Pulmonary artery endothelial cell (primary cell): ENCODE data around the gene HOXC4. TPM values are rescaled to one million over a fixed set of nuclear protein-coding genes. Genes with fewer than 3 reads are reported as not detected.

Source experiments
- DNase-seq: peaks from one replicate; pipeline ENCODE4 v3.0.0-alpha.2; 2011; ENCODE audit warnings: low read depth, low spot score
- total RNA-seq: library from RNA; depleted of rRNA; stranded (reverse); fragments of >200 nt; gene quantifications from 2 replicates; pipeline ENCODE4 v1.2.3, GENCODE V29; 2014

Gene HOXC4
- total RNA-seq, 1 donor from 2014 or later, result not detected

- DNase-seq, result no peak
Measured at GRCh38 chr12:54015018-54015931, 38.4 kb upstream of the HOXC4 start.

DNA sequence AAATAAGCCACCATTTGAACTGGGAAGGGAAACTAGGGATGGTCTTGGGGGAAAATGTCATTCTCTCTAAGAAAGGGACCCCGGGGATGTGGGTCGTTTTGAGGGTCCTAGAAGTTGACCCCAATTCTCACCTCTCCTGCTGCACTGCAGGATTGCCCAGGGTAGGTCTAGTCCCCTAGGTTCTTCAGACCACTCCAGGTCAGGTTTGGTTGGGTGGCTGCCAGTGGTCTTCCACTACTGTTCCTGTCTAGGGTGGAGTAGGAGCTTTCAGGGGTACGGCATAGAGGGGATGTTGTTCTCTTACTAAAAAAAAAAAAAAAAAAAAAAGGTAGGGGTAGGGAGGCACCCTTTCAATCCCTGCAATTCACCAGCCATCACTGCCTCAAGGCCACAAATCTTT, 37.6 kb upstream of the HOXC4 start:
- DNase-seq, result no peak

DNA sequence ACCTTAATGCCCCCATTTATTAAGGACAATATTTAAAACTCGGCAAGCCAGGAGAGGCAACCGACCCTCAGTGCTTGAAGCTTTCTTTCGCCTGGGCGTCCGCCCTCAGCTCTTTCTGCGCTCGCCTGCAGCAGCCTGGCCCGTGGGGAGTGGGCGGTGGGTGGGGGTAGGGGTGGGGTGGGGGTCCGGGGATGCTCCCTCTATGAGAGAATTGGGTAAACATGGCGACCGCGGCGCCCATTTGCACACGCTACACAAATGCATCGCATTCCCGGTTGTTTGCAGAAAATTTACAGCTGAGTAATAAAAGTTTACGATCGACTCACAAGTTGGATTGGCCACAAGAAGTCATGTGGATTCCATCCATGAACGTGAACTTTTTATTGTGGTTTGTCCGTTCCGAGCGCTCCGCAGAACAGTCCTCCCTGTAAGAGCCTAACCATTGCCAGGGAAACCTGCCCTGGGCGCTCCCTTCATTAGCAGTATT, 37.1 kb upstream of the HOXC4 start:
- no peak for DNase-seq

DNA sequence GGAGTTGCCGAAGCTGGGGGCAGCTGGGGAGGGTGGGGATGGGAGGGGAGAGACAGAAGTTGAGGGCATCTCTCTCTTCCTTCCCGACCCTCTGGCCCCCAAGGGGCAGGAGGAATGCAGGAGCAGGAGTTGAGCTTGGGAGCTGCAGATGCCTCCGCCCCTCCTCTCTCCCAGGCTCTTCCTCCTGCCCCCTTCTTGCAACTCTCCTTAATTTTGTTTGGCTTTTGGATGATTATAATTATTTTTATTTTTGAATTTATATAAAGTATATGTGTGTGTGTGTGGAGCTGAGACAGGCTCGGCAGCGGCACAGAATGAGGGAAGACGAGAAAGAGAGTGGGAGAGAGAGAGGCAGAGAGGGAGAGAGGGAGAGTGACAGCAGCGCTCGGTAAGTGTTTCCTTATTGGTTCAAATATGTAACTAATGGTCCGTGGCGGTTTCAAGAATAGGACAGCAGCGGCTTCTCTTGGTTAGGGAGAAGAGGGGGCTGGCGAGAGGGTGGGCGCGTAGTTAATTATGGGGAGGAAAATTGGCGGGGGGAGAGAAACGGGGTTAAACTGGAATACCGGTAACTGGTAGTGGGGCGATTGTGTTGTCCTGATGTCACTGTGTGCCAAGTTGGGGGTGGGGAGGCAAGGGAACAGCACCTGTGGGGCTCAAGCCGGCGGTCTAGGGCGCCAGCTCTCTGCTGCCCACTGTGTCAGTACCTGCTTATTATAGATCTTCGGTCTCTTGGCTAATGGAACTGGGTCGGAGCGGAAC, 36.4 kb upstream of the HOXC4 start:
- no peak for DNase-seq

DNA sequence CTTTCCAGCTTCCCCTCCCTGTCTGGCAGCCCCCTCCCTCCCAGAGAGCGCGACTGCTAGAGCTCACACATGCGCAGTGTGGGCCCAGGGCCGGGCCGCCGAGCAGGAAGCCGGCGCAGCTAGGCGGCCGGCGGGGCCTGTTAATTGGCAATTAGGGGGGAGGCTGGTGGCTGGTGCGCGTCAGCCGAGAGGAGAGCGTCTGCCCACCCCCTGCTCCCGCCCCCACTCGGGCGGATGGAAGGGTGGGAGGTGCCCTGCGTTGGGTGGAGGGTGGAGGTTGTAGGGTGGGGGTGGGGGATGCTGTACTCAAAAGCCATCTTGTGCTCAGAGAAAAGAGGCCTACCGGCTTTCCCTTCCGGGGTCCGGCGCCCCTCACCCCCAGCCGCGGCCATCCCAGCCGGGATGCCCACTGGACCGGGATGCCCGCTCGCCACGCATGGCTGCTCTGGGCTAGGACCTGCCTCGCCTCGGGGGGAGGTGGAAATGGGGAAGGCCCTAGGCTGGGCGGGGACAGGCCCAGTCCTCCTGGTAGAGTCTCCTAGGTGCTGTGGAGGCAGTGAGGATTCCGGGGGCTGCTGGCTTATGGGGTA, 35.7 kb upstream of the HOXC4 start:
- DNase-seq, result no peak

- no peak for DNase-seq
Measured at GRCh38 chr12:54018468-54018984, 35.1 kb upstream of the HOXC4 start.

GRCh38 chr12:54019091-54019811, 34.4 kb upstream of the HOXC4 start:
- DNase-seq, result no peak

DNA sequence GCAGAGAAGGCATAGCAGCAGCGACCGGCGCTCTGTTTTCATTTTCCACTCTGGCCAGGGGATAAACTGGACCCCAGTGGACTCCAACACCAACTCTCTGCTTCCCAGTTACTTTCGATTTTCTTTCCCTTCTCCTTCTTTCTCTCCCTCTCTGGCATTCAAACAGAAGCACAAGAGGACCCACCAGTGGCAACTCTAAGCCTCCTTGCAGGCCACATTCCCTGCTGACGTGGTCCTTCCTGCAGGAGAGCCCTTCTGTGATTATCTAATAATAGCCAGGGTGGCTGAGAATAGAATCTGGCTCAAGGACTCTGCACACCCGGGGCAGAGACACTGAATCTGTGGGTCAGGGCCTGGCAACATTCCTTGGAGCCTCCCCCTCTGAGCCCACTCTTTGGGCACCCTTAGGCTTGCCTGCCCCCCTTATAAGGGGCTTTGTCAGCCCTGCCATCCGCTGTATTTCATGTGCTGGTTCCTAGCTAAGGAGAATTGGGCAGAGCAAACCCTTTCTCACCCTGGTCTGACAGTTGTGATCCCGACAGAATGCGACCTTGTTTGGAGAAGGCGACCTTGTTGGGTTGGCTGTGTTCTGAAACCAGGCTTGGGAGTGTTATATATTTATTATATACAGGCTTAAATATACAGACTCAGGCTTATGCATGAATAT, 33.6 kb upstream of the HOXC4 start:
- DNase-seq, result no peak

DNA sequence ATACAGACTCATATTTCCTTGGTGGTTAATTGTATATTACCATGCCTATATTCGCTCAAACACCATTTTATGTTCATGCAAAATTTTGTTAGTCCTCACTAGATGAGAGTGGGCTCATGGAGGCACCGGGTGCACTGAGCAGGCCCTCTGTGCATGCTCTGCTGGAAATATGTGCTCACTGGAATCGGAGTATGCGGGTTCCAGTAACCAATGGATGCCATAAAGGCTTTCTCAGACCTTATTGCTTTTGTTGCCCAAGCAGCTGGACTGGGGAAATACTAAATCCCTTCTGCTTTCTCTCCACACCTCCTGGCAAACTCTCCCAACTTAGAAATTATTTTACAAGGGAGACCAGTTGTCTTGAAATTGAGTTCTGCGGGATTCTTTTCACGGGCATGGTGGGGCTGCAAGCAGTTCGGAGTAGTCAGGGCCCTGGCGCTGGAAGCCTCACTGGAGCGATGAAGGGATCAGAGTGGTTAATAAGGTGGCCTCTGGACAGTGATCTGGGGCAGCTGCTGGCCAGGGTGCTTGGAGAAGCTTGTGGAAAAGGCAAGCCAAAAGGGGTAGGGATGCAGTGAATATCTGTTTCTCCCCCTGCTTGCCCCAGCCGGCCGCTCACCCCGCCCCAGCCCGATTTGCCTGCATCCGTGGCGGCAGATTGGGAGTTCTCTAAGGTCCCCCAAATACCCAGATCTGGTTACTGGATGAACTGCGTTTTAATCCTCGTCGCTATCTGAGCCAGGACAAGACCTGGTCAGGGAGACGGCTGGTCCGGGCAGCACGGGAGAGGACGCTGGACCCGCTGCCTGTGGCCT, 32.8 kb upstream of the HOXC4 start:
- no peak for DNase-seq

- no peak for DNase-seq
Measured at GRCh38 chr12:54021432-54022013, 32.1 kb upstream of the HOXC4 start.

DNA sequence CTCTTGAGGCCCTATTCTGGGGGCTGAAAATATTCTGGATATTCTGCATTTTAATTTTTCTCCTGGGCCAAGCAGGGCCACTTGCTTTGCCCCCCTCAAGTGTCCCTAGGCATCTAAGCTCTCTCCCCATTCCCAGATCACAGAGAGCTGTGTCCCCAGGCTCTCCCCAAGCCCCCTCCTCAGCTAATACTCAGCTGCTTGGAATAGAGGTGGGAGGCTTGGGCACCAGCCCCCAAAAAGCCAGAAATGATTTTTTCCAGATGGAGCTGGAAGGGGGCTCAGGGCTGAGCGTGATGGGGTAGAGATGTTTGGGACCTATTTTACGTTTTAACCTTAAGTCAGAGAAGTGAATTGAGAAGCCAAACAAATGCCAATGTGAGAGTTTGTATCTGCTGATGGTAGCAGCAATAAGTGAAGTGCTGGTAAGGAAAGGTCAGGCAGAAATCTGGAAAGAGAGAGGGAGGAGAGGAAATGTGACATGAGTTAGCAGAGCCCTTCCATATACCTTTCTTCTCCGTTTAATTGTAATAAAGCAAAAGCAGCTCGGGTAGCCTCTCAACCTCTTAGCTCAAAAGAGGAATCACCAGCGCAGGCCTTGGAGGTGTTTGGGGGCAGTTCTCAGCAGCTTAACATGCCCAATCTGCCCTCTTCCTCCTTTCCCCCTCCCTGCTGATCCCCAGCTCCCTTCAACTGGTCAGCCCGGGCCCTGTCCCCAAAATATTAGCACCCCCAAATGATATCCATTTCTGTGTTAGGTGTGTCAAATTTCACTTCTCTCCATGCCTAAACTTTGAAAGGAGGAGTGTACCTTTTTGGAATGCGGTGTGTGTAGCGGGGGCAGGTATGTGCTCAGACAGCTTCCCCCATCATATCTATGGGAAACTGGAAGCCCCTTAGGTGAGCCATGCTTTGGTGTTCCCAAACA, 30.4 kb upstream of the HOXC4 start:
- no peak for DNase-seq

- DNase-seq, result no peak
Measured at GRCh38 chr12:54024127-54024526, 29.5 kb upstream of the HOXC4 start.

DNA sequence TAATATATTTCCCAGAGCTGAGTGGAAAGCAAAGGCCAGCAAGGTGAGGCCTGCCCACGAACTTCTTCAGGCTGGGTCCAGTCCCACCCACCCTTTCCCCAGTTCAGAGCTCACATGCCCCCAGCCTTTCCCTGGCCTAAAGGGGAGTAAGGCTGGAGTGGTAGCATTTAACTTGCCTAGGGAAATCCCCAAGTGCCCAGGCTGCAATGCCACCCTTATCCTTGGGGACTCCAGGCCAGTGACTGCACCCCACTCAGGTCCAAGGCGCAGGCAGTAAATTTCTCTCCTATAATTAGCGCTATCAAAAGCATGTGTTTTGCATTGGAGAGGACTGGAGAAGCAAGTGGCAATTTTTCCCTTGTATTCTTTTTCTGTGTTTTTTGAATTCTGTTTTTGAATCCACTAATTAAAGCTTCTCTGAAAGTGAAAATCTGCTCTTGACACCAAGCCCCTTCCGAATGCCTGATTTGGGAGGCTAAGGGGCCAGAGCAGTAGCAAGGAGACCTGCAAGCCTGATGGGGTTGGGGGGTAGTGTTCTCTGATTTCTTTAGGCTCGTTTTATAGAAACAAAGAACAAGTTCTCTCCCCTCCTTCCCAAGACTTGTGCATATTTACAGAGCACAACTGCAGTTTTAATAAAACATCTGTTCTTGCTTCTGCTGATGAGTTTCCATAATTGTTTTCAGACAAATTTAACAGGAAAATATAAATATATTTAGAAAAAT, 28.9 kb upstream of the HOXC4 start:
- DNase-seq, result no peak

DNA sequence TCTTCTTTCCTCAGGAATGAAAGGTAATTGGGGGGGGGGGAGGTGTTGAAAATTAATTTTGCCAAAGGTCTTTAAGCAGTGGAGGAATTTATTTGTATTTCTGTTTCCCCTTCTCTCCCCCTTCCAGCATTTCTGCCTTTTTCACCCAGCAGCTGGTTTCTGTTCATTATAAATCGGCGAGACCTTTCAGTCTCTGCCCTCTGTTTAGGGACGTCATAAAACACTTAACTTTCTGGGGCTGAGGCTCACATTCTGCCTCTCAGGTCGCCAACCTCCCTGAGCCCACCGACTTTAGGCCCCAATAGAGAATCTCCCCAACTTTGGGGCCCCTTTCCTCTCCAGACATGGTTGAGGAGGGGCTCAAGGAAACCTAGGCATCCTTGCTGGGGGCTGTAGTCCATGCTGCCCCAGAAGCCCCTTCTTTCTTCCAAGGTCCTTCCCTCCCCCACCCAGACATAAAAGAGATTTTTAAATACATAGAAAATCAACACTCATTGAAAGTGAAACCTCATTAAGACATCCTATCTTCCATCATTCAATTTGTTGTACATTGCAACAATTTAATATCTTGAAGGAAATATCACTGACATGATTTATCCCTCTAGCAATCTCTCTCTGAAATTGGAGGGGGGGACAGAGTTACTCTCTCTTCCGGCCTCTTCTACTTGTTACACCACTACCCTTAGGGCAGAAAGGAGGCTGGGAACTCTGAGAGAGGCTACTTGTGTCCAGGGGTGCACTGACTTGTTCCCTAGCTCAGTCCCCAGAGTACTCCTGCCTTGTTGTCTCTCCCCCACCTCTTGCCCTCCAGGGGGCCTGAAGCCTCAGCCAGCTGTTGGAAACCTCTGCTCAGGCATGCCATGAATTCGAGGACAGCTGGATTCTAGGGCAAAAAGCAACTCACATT, 27.9 kb upstream of the HOXC4 start:
- no peak for DNase-seq

DNA sequence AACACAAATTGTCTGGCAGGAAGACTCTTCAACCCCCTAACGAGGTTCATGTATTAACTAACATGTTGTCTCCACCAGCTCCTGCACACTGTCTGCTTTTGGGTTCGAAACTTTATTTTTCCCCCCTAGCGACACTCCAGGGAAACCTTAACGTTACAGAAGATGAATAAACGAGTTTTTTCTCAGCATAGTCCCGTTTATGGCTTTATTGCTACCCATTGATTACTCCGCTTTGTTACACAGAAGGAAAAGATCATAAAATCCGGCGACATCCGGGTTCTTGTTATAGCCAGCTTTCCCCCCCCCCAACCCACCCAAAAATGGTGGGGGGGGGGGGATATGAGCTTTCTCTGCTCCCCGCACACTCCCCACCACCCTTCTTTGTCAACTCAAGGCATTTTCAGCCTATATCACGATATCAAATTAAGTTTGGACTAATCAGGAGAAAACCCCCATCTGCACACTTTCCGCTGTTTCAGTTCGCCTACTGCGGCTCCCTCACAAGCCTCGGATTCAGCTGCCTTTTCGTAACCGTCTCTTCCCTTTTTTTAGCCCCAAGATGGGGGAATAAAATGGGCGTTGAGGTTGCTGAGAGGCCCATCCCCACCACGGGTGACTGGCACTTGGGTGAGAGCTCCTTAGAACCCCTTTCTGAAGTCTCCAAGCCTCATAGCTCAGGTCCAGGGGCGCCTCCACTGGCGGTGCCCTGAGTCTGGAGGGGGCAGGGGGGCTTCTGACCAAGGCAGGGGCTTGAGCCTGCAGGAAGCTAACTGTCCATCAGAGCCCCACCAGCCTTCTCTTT, 26.8 kb upstream of the HOXC4 start:
- no peak for DNase-seq

GRCh38 chr12:54027442-54027786, 26.2 kb upstream of the HOXC4 start:
- DNase-seq, result no peak
